ENCODE results near the gene TGFBR2.

Gene TGFBR2

GRCh38 chr3:30676424-30677346 lies 70.3 kb downstream of the TGFBR2 start:
- no peaks in the 10 kb centered on the region for H3F3A ChIP-seq (ENCODE audit: low read depth)
- no peak overlapping the region for H2AFZ ChIP-seq (ENCODE audit: low read length)
- no peak overlapping the region for H3K9ac ChIP-seq (ENCODE audit: low read depth, low read length, poor library complexity, severe bottlenecking)
- H3K4me3 ChIP-seq (ENCODE audit: low read length, poor library complexity, severe bottlenecking), result no peak overlapping the region
- H3K9me2 ChIP-seq (replicated peaks; ENCODE audit: low read depth, low read length), result no peaks in the 10 kb centered on the region
- no peaks in the 10 kb centered on the region for H3K9me3 ChIP-seq (ENCODE audit: insufficient read depth, low read depth, low read length)
- no peaks in the 10 kb centered on the region for H3K27me3 ChIP-seq (ENCODE audit: insufficient read depth, low read length, poor library complexity, severe bottlenecking)
- no peak overlapping the region for H3K4me2 ChIP-seq (ENCODE audit: low read depth, low read length, poor library complexity, severe bottlenecking)
- H4K20me1 ChIP-seq (ENCODE audit: insufficient read depth, low read length, poor library complexity, severe bottlenecking), result peaks cover 7% of the 10 kb centered on the region
- H3K79me2 ChIP-seq (ENCODE audit: insufficient read depth, low read length), result peaks cover 72% of the 10 kb centered on the region
- peaks cover 91% of the 10 kb centered on the region for H3K36me3 ChIP-seq (ENCODE audit: insufficient read depth, low read length)
- peaks cover 11% of the 10 kb centered on the region for H3K4me1 ChIP-seq (ENCODE audit: insufficient read depth, low read length, poor library complexity, severe bottlenecking)
- TF ChIP-seq CTCF (conservative IDR thresholded peaks at IDR 0.05; ENCODE audit: low read length), result no peak
- no peak for TF ChIP-seq EZH2phosphoT487 (IDR thresholded peaks at IDR 0.05; ENCODE audit: borderline replicate concordance)

GRCh38 chr3:30677347-30677685 lies 70.9 kb downstream of the TGFBR2 start:
- H3K4me2 ChIP-seq (ENCODE audit: low read depth, low read length, poor library complexity, severe bottlenecking), result no peak overlapping the region
- H3F3A ChIP-seq (ENCODE audit: low read depth), result no peaks in the 10 kb centered on the region
- no peaks in the 10 kb centered on the region for H3K9me2 ChIP-seq (replicated peaks; ENCODE audit: low read depth, low read length)
- no peak overlapping the region for H3K9ac ChIP-seq (ENCODE audit: low read depth, low read length, poor library complexity, severe bottlenecking)
- H3K27me3 ChIP-seq (ENCODE audit: insufficient read depth, low read length, poor library complexity, severe bottlenecking), result no peaks in the 10 kb centered on the region
- peaks cover 91% of the 10 kb centered on the region for H3K36me3 ChIP-seq (ENCODE audit: insufficient read depth, low read length)
- no peaks in the 10 kb centered on the region for H3K9me3 ChIP-seq (ENCODE audit: insufficient read depth, low read depth, low read length)
- H3K4me3 ChIP-seq (ENCODE audit: low read length, poor library complexity, severe bottlenecking), result no peak overlapping the region
- H2AFZ ChIP-seq (ENCODE audit: low read length), result no peak overlapping the region
- peaks cover 10% of the 10 kb centered on the region for H4K20me1 ChIP-seq (ENCODE audit: insufficient read depth, low read length, poor library complexity, severe bottlenecking)
- H3K4me1 ChIP-seq (ENCODE audit: insufficient read depth, low read length, poor library complexity, severe bottlenecking), result peaks cover 15% of the 10 kb centered on the region
- no peak for TF ChIP-seq CTCF (conservative IDR thresholded peaks at IDR 0.05; ENCODE audit: low read length)
- peaks cover 73% of the 10 kb centered on the region for H3K79me2 ChIP-seq (ENCODE audit: insufficient read depth, low read length)

GRCh38 chr3:30679045-30679444 lies 72.6 kb downstream of the TGFBR2 start:
- H3K9ac ChIP-seq (ENCODE audit: low read depth, low read length, poor library complexity, severe bottlenecking), result no peak overlapping the region
- H3K9me3 ChIP-seq (ENCODE audit: insufficient read depth, low read depth, low read length), result no peaks in the 10 kb centered on the region
- peaks cover 73% of the 10 kb centered on the region for H3K79me2 ChIP-seq (ENCODE audit: insufficient read depth, low read length)
- no peak overlapping the region for H3K4me3 ChIP-seq (ENCODE audit: low read length, poor library complexity, severe bottlenecking)
- TF ChIP-seq CTCF (conservative IDR thresholded peaks at IDR 0.05; ENCODE audit: low read length) (no peak), EZH2phosphoT487 (IDR thresholded peaks at IDR 0.05; ENCODE audit: borderline replicate concordance) (no peak)
- no peaks in the 10 kb centered on the region for H3K27me3 ChIP-seq (ENCODE audit: insufficient read depth, low read length, poor library complexity, severe bottlenecking)
- no peaks in the 10 kb centered on the region for H3F3A ChIP-seq (ENCODE audit: low read depth)
- H2AFZ ChIP-seq (ENCODE audit: low read length), result no peak overlapping the region
- peaks cover 17% of the 10 kb centered on the region for H4K20me1 ChIP-seq (ENCODE audit: insufficient read depth, low read length, poor library complexity, severe bottlenecking)
- peaks cover 26% of the 10 kb centered on the region for H3K4me1 ChIP-seq (ENCODE audit: insufficient read depth, low read length, poor library complexity, severe bottlenecking)
- no peaks in the 10 kb centered on the region for H3K9me2 ChIP-seq (replicated peaks; ENCODE audit: low read depth, low read length)
- peaks cover 89% of the 10 kb centered on the region for H3K36me3 ChIP-seq (ENCODE audit: insufficient read depth, low read length)
- H3K4me2 ChIP-seq (ENCODE audit: low read depth, low read length, poor library complexity, severe bottlenecking), result no peak overlapping the region
